GM18505 (cell line): ENCODE data around the gene CSNK1G2.

Experiments used
- ATAC-seq: cut with Tn5 transposase; IDR thresholded peaks from one replicate; pipeline ENCODE4 v1.9.1; 2021; ENCODE audit not compliant: unreplicated experiment
- POLR2A ChIP-seq: IDR thresholded peaks from 4 replicates; pipeline ENCODE4 v1.6.1; 2011; ENCODE audit warnings: borderline replicate concordance; ENCODE audit not compliant: insufficient read depth, insufficient read length; ENCODE audit errors: extremely low read depth

Gene CSNK1G2

DNA sequence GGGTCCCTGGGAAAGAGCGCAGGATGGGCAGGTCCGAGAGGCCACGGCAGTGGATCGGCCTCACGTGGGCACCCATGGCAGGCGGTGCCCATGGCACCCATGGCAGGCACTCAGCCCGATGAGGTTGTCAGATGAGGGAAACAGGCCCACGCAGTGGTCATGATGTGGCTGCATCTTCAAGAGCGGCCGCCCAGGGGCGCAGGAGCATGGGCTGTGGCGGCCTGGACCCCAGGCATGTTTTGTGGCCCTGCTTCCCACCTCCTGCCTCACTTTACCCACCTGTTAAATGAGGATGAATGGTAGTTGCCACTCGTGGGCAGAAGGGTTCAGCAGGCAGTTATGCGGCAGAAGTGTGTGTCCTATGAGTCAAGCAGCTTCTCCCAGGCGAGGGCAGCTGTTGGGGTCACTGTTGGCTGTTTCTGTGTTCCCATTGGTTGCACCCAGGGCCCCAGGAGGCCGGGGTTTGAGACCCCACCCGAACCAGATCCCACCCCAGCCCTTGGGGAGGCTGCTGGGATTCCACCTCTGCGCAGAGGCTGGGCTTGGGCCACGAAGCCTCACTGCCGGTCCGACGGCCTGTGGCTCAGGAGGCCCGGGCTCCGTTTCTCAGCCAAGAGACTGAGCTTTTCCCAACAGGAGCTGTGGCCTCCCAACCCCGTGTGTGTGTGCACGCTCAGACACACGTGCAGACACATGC, 30.0 kb downstream of the CSNK1G2 start:
- TF ChIP-seq POLR2A, result no peak
- no peak for ATAC-seq

DNA sequence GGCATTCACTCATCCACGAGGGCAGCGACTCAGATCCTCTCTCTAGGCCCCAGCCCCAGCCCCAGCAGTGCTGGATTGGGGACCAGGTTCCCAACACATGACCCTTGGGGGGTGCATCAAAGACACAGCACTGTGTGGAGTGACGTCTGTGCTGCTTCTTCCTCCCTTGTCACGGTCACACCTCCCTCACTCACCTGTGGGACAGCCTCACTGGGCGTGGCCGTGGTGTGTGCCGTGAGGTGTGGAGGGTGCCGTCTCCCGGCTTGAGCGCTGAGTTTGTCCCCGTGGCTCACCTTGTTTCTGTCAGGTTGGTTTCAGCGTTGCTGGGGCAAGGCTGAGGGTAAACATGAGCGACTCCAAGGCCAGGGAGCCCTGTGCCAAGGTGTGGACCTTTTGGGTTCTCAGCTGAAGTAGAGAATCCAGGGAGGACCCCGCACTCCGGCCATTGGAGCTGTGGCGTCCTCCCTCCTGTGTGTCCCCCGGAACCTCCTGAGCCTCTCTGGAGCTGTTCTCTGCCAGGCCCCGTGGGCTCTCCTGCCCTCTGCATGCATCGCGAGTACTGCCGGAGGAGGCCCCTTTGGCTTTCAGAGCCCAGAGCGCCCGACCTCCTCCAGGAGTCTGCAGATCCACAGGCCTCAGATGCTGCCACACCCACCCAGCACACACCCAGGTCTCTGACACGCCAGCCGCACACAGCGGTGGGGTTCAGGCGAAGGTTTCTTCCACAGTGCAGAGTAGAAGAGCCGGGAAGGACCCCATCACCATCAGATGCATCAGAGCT, 33.6 kb downstream of the CSNK1G2 start:
- ATAC-seq, result no peak
- no peak for TF ChIP-seq POLR2A

DNA sequence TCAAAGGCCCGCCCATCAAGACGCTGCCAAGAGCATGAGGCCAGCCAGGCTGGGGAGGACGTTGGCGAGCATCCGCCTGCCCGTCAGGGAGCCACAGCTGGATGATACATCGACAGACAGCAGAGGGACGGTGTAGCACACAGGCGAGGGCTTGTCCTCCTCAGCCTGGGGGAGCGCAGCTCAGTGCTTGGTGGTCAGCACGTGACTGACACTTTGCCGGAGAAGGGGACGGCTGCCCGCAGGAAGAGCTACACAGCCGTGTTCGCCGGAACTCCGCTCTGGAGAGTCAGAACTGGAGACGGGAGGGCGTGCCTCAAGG, 34.1 kb downstream of the CSNK1G2 start:
- TF ChIP-seq POLR2A, result no peak
- no peak for ATAC-seq

- no peak for TF ChIP-seq POLR2A
- ATAC-seq, result no peak
Observed at GRCh38 chr19:1977120-1977519, 36.1 kb downstream of the CSNK1G2 start.

- ATAC-seq, result no peak
- TF ChIP-seq POLR2A, result no peak
Observed at GRCh38 chr19:1978346-1978894, 37.4 kb downstream of the CSNK1G2 start.

DNA sequence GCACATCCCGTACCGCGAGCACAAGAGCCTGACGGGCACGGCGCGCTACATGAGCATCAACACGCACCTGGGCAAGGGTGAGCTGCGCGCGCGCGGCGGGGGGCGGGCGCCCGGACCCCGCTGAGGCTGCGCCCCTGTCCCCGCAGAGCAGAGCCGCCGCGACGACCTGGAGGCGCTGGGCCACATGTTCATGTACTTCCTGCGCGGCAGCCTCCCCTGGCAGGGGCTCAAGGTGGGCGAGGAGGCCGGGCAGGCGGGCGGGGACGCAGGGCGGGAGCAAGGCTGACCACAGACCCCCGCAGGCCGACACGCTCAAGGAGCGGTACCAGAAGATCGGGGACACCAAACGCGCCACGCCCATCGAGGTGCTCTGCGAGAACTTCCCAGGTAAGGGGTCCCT, 38.0 kb downstream of the CSNK1G2 start:
- ATAC-seq, result no peak
- no peak for TF ChIP-seq POLR2A

DNA sequence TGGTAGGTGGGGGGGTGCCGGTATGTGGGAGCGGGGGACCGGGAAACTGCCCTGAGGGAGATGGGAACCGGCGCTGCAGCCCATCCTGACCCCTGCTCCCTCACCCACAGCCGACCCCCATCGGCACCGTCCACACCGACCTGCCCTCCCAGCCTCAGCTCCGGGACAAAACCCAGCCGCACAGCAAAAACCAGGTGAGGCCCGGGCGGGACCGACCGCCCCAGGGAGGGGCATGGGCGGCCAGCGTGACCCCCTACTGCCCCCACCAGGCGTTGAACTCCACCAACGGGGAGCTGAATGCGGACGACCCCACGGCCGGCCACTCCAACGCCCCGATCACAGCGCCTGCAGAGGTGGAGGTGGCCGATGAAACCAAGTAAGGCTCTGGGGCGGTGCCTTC, 38.7 kb downstream of the CSNK1G2 start:
- TF ChIP-seq POLR2A, result no peak
- no peak for ATAC-seq

- no peak for TF ChIP-seq POLR2A
- no peak for ATAC-seq
Observed at GRCh38 chr19:1980091-1980808, 39.3 kb downstream of the CSNK1G2 start.

DNA sequence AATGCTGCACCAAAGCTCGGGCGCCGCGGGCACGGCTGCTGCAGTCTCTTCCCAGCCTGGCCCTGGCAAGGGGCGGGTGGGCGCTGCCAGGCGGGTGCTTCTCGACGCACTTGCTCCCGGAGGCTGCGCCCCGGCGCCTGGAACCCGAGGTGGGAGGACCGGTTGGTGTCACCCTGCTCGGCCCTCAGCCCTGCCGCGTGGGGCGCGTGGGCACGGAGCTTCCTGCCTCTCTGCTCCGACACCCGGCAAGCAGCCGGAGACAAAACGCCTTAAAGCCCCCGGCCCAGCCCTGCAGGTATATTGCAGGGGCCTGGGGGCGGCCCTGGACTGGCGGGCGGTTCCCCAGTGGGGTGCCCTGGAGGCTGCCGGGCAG, 39.8 kb downstream of the CSNK1G2 start:
- TF ChIP-seq POLR2A, result no peak
- ATAC-seq, result no peak

GRCh38 chr19:1981253-1981652, 40.3 kb downstream of the CSNK1G2 start:
- ATAC-seq, result no peak
- no peak for TF ChIP-seq POLR2A

DNA sequence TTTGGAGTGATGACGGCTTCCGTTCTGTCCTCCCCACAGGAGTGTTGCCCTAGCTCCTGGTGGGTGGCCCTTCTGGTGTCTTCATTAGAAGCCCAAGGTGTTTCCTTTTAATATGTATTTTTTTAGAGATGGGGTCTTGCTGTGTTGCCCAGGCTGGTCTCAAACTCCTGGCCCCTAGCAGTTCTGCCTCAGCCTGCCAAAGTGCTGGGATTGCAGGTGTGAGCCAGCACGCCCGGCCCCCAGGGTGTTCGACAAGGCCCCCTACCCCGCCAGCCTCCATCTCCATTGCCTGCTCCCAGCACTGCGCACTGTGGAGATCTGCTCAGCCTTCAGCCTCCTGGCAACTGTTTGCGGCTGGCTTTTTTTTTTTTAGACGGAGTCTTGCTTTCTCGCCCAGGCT, 43.4 kb downstream of the CSNK1G2 start:
- no peak for ATAC-seq
- no peak for TF ChIP-seq POLR2A

GRCh38 chr19:1985588-1986356, 44.8 kb downstream of the CSNK1G2 start:
- TF ChIP-seq POLR2A, result no peak
- no peak for ATAC-seq
